Measurements from ENCODE around the gene OPHN1.
A peak's percentile ranks its signal among the peaks of the same experiment; 100 is the strongest.

OPHN1 gene

GRCh38 chrX:68433155-68433980, at the start of gene OPHN1:
Gene OPHN1, minus strand, starts transcription at chrX:68433495. Its CDS starts 475 bp downstream, at chrX:68433020.
- DNase-seq (ENCODE audit: low read depth in 4 of 4, low spot score in 1 of 4) = peak in 1 of 4 experiments; percentile 1

GRCh38 chrX:68480969-68481368, 47.7 kb upstream of the OPHN1 start:
- DNase-seq (ENCODE audit: low read depth in 4 of 4, low spot score in 1 of 4) = no peak

- DNase-seq (ENCODE audit: low read depth in 4 of 4, low spot score in 1 of 4) = no peak
Observed at GRCh38 chrX:68464796-68465195, 31.5 kb upstream of the OPHN1 start.

- no peak for DNase-seq (ENCODE audit: low read depth in 4 of 4, low spot score in 1 of 4)
Observed at GRCh38 chrX:68463880-68464279, 30.6 kb upstream of the OPHN1 start.

- DNase-seq (ENCODE audit: low read depth in 4 of 4, low spot score in 1 of 4) = peak in 1 of 4 experiments; percentile 1
Observed at GRCh38 chrX:68462653-68463052, 29.4 kb upstream of the OPHN1 start.

- DNase-seq (ENCODE audit: low read depth in 4 of 4, low spot score in 1 of 4) = no peak
Observed at GRCh38 chrX:68462197-68462596, 28.9 kb upstream of the OPHN1 start.

- DNase-seq (ENCODE audit: low read depth in 4 of 4, low spot score in 1 of 4) = no peak
Observed at GRCh38 chrX:68461576-68461975, 28.3 kb upstream of the OPHN1 start.

- no peak for DNase-seq (ENCODE audit: low read depth in 4 of 4, low spot score in 1 of 4)
Observed at GRCh38 chrX:68461093-68461492, 27.8 kb upstream of the OPHN1 start.

GRCh38 chrX:68455151-68455510, 21.8 kb upstream of the OPHN1 start:
- no peak for DNase-seq (ENCODE audit: low read depth in 4 of 4, low spot score in 1 of 4)

- no peak for DNase-seq (ENCODE audit: low read depth in 4 of 4, low spot score in 1 of 4)
Observed at GRCh38 chrX:68454476-68455150, 21.3 kb upstream of the OPHN1 start.

GRCh38 chrX:68451720-68452119, 18.4 kb upstream of the OPHN1 start:
- no peak for DNase-seq (ENCODE audit: low read depth in 4 of 4, low spot score in 1 of 4)

GRCh38 chrX:68443155-68443868, 10.0 kb upstream of the OPHN1 start:
- DNase-seq (ENCODE audit: low read depth in 4 of 4, low spot score in 1 of 4) = no peak

- no peak for DNase-seq (ENCODE audit: low read depth in 4 of 4, low spot score in 1 of 4)
Observed at GRCh38 chrX:68440940-68441339, 7.6 kb upstream of the OPHN1 start.

- no peak for DNase-seq (ENCODE audit: low read depth in 4 of 4, low spot score in 1 of 4)
Observed at GRCh38 chrX:68440442-68440841, 7.1 kb upstream of the OPHN1 start.

- no peak for DNase-seq (ENCODE audit: low read depth in 4 of 4, low spot score in 1 of 4)
Observed at GRCh38 chrX:68439341-68439740, 6.0 kb upstream of the OPHN1 start.

- DNase-seq (ENCODE audit: low read depth in 4 of 4, low spot score in 1 of 4) = no peak
Observed at GRCh38 chrX:68438575-68438974, 5.3 kb upstream of the OPHN1 start.

- no peak for DNase-seq (ENCODE audit: low read depth in 4 of 4, low spot score in 1 of 4)
Observed at GRCh38 chrX:68433981-68434299, 645 bp upstream of the OPHN1 start.

- no peak for DNase-seq (ENCODE audit: low read depth in 4 of 4, low spot score in 1 of 4)
Observed at GRCh38 chrX:68432648-68433047, 647 bp downstream of the OPHN1 start.

GRCh38 chrX:68431836-68432235, 1.5 kb downstream of the OPHN1 start:
- DNase-seq (ENCODE audit: low read depth in 4 of 4, low spot score in 1 of 4) = no peak

GRCh38 chrX:68429216-68429615, 4.1 kb downstream of the OPHN1 start:
- no peak for DNase-seq (ENCODE audit: low read depth in 4 of 4, low spot score in 1 of 4)

- DNase-seq (ENCODE audit: low read depth in 4 of 4, low spot score in 1 of 4) = no peak
Observed at GRCh38 chrX:68428431-68428830, 4.9 kb downstream of the OPHN1 start.

GRCh38 chrX:68424719-68425118, 8.6 kb downstream of the OPHN1 start:
- no peak for DNase-seq (ENCODE audit: low read depth in 4 of 4, low spot score in 1 of 4)

Data from stimulated activated CD4-positive, alpha-beta T cell treated with anti-CD3 and anti-CD28 coated beads, Interleukin-1b, Interleukin-23, amount 100 ng/mL, for 24 hours (primary cell).